Measurements from ENCODE around the gene AGTRAP.

DNA sequence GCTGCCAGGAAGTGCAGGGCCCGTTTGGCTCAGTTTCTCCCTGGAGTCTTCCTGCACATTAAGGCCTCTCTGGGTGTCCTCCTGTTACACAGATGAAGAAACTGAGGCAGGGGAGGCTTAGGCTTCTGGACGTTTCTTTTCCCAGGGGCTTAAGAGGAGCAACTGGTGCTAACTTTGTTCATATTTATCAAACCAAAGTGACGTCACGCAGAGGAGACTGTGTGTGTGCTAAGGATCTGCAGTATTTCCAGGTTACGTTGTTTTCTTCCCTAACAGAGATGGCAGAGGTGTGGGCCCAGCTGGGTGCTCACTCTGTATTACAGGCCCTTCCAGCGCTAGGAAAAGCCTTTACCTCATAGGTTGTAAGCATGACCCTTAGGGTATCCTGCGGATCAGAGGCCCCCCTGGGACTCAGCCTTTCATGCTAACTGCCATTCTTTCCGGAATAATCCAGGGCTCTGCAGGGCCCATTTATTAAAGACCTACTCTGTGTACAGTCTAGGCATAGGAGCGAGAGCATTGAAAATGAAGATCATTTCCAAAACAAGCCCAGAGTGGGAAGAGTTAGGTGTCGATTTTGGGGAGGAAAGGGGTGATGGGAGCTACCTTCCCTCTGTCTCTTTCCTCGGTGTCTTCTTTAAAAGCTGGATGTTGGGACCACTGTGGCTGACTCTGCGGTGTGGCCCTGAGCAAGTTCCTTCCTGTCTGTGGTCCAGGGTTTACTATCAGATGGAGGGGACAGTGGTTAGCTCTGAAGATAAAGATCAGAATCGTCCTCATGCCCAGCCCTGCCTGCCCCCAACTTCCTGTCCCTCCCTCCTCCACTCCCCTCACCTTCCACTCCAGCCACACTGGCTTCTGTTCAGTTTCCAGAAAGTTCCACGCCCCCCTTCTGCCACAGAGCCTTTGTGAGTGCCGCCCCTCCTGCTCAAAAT lies 4.6 kb downstream of the AGTRAP start:
- TF ChIP-seq, protein P1, sequence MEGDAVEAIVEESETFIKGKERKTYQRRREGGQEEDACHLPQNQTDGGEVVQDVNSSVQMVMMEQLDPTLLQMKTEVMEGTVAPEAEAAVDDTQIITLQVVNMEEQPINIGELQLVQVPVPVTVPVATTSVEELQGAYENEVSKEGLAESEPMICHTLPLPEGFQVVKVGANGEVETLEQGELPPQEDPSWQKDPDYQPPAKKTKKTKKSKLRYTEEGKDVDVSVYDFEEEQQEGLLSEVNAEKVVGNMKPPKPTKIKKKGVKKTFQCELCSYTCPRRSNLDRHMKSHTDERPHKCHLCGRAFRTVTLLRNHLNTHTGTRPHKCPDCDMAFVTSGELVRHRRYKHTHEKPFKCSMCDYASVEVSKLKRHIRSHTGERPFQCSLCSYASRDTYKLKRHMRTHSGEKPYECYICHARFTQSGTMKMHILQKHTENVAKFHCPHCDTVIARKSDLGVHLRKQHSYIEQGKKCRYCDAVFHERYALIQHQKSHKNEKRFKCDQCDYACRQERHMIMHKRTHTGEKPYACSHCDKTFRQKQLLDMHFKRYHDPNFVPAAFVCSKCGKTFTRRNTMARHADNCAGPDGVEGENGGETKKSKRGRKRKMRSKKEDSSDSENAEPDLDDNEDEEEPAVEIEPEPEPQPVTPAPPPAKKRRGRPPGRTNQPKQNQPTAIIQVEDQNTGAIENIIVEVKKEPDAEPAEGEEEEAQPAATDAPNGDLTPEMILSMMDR (IDR thresholded peaks at IDR 0.05; ENCODE audit: borderline replicate concordance, extremely low read depth, low read length, poor library complexity, severe bottlenecking): no peak
- TF ChIP-seq EZH2 (IDR thresholded peaks at IDR 0.05; ENCODE audit: borderline replicate concordance, low read depth, low read length, severe bottlenecking): no peak

Measured in DND-41 (cell line).